ENCODE measurements around the gene GRAMD1B.

GRAMD1B gene

GRCh38 chr11:123416566-123416965 is 13.5 kb upstream of the GRAMD1B start:
- Histone ChIP-seq H3K36me3 (no peaks in the 10 kb centered on the region), H3K4me3 (ENCODE audit: low read depth, low read length) (no peak overlapping the region), H3K9me3 (no peaks in the 10 kb centered on the region), H3K4me1 (no peaks in the 10 kb centered on the region), H3K27me3 (no peaks in the 10 kb centered on the region)
- no peak for TF ChIP-seq CTCF (IDR thresholded peaks at IDR 0.05; ENCODE audit: low read depth, low read length)
- no peak for DNase-seq

- no peaks in the 10 kb centered on the region for H3K9me3 ChIP-seq
- H3K36me3 ChIP-seq, result no peaks in the 10 kb centered on the region
- no peaks in the 10 kb centered on the region; the same call in 1 of the 2 replicates for H3K27me3 ChIP-seq
- H3K4me3 ChIP-seq (ENCODE audit: low read depth, low read length), result no peak overlapping the region
- no peak for TF ChIP-seq CTCF (IDR thresholded peaks at IDR 0.05; ENCODE audit: low read depth, low read length)
- DNase-seq, result no peak
- no peaks in the 10 kb centered on the region for H3K4me1 ChIP-seq
These were observed 11.5 kb upstream of the GRAMD1B start for GRCh38 chr11:123418351-123419114.

GRCh38 chr11:123419731-123420452 is 10.2 kb upstream of the GRAMD1B start:
- H3K9me3 ChIP-seq, result no peaks in the 10 kb centered on the region
- no peaks in the 10 kb centered on the region; the same call in 1 of the 2 replicates for H3K27me3 ChIP-seq
- no peak for TF ChIP-seq CTCF (IDR thresholded peaks at IDR 0.05; ENCODE audit: low read depth, low read length)
- H3K36me3 ChIP-seq, result no peaks in the 10 kb centered on the region
- H3K4me1 ChIP-seq, result no peaks in the 10 kb centered on the region
- no peak for DNase-seq
- no peak overlapping the region for H3K4me3 ChIP-seq (ENCODE audit: low read depth, low read length)

- no peaks in the 10 kb centered on the region for H3K4me1 ChIP-seq
- no peak for TF ChIP-seq CTCF (IDR thresholded peaks at IDR 0.05; ENCODE audit: low read depth, low read length)
- H3K9me3 ChIP-seq, result no peaks in the 10 kb centered on the region
- DNase-seq, result no peak
- H3K27me3 ChIP-seq, result no peaks in the 10 kb centered on the region; the same call in 1 of the 2 replicates
- no peaks in the 10 kb centered on the region for H3K36me3 ChIP-seq
- H3K4me3 ChIP-seq (ENCODE audit: low read depth, low read length), result no peak overlapping the region
These were observed 8.5 kb upstream of the GRAMD1B start for GRCh38 chr11:123421589-123421988.

- H3K27me3 ChIP-seq, result no peaks in the 10 kb centered on the region; the same call in 1 of the 2 replicates
These were observed 4.7 kb upstream of the GRAMD1B start for GRCh38 chr11:123425367-123425766.

More at GRCh38 chr11:123425367-123425766, 4.7 kb upstream of the GRAMD1B start:
- peaks cover 3% of the 10 kb centered on the region; the same call in 1 of the 2 replicates for H3K4me1 ChIP-seq
- TF ChIP-seq CTCF (IDR thresholded peaks at IDR 0.05; ENCODE audit: low read depth, low read length), result no peak
- H3K36me3 ChIP-seq, result no peaks in the 10 kb centered on the region
- no peak for DNase-seq
- H3K4me3 ChIP-seq (ENCODE audit: low read depth, low read length), result no peak overlapping the region
- no peaks in the 10 kb centered on the region for H3K9me3 ChIP-seq
